ENCODE results near the gene NPPB.

DNA sequence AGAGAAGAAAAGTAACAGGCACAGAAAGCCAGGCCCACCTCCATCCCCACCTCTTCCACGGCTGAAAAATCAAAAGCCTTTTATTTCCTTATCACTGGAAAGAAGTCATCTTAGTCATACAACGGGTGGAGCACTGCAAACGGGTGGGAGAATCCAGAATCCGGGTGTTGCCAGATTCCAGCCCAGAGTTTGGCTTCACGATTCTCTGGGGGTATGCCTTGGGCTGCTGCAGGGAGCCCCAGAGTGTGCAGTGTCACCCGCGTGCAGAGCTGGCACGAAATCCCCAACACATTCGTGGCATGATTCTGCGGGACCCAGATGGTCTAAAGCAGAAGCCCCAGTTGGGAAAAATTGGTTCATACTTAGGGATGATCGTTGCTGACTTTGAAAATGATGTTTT, 8.6 kb downstream of the NPPB start:
- TF ChIP-seq, protein P1, sequence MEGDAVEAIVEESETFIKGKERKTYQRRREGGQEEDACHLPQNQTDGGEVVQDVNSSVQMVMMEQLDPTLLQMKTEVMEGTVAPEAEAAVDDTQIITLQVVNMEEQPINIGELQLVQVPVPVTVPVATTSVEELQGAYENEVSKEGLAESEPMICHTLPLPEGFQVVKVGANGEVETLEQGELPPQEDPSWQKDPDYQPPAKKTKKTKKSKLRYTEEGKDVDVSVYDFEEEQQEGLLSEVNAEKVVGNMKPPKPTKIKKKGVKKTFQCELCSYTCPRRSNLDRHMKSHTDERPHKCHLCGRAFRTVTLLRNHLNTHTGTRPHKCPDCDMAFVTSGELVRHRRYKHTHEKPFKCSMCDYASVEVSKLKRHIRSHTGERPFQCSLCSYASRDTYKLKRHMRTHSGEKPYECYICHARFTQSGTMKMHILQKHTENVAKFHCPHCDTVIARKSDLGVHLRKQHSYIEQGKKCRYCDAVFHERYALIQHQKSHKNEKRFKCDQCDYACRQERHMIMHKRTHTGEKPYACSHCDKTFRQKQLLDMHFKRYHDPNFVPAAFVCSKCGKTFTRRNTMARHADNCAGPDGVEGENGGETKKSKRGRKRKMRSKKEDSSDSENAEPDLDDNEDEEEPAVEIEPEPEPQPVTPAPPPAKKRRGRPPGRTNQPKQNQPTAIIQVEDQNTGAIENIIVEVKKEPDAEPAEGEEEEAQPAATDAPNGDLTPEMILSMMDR (conservative IDR thresholded peaks at IDR 0.05) = no peak
- no peak for TF ChIP-seq ZFX (IDR thresholded peaks at IDR 0.05)
